ENCODE data around the gene SLC6A6.
"Not testable (repeated sequence)": the region's sequence is repeated elsewhere in the genome, so short reads cannot be mapped to it uniquely, and the experiment has no call there.

SLC6A6 gene

GRCh38 chr3:14401692-14402303 lies 608 bp upstream of the SLC6A6 start:
- no peak for DNase-seq

- DNase-seq: no peak
Observed at GRCh38 chr3:14403619-14404155, 1.3 kb downstream of the SLC6A6 start.

GRCh38 chr3:14404186-14404585 lies 1.8 kb downstream of the SLC6A6 start:
- no peak for DNase-seq

GRCh38 chr3:14404631-14405359 lies 2.4 kb downstream of the SLC6A6 start:
- DNase-seq: no peak

- no peak for DNase-seq
Observed at GRCh38 chr3:14405360-14406238, 3.2 kb downstream of the SLC6A6 start.

- no peak for DNase-seq
Observed at GRCh38 chr3:14406336-14406735, 3.9 kb downstream of the SLC6A6 start.

- no peak for DNase-seq
Observed at GRCh38 chr3:14406766-14407165, 4.4 kb downstream of the SLC6A6 start.

GRCh38 chr3:14407203-14407602 lies 4.8 kb downstream of the SLC6A6 start:
- DNase-seq: no peak

GRCh38 chr3:14409779-14410063 lies 7.3 kb downstream of the SLC6A6 start:
- not testable (repeated sequence) for DNase-seq

- no peak for DNase-seq
Observed at GRCh38 chr3:14410106-14410502, 7.7 kb downstream of the SLC6A6 start.

- DNase-seq: no peak
Observed at GRCh38 chr3:14410503-14411165, 8.2 kb downstream of the SLC6A6 start.

- no peak for DNase-seq
Observed at GRCh38 chr3:14411166-14411526, 8.7 kb downstream of the SLC6A6 start.

GRCh38 chr3:14411988-14412387 lies 9.6 kb downstream of the SLC6A6 start:
- no peak for DNase-seq

- DNase-seq: no peak
Observed at GRCh38 chr3:14412831-14413380, 10.5 kb downstream of the SLC6A6 start.

GRCh38 chr3:14413381-14414071 lies 11.1 kb downstream of the SLC6A6 start:
- no peak for DNase-seq

- DNase-seq: no peak
Observed at GRCh38 chr3:14414846-14415464, 12.5 kb downstream of the SLC6A6 start.

- no peak for DNase-seq
Observed at GRCh38 chr3:14415501-14415900, 13.1 kb downstream of the SLC6A6 start.

GRCh38 chr3:14416453-14416852 lies 14.0 kb downstream of the SLC6A6 start:
- no peak for DNase-seq

GRCh38 chr3:14418296-14419250 lies 16.2 kb downstream of the SLC6A6 start:
- no peak for DNase-seq

Data from NCI-H446 treated with DMSO at 0.1 percent for 48 hours (cell line).